NCI-H524 (cell line): Measurements from ENCODE around the gene ARHGAP10.
A peak's percentile ranks its signal among the peaks of the same experiment; 100 is the strongest.
"Not testable (repeated sequence)": the region's sequence is repeated elsewhere in the genome, so short reads cannot be mapped to it uniquely, and the experiment has no call there.

Experiments
- DNase-seq, 2 experiments: peaks; one replicate each; lab custom pipeline; 2025; lab: John Stamatoyannopoulos, UW

The ARHGAP10 gene

GRCh38 chr4:147853706-147854105 lies 121.8 kb downstream of the ARHGAP10 start:
- no peak for DNase-seq

- DNase-seq, result no peak
Observed at GRCh38 chr4:147854154-147854553, 122.3 kb downstream of the ARHGAP10 start.

GRCh38 chr4:147855571-147856009 lies 123.7 kb downstream of the ARHGAP10 start:
- DNase-seq, result no peak

GRCh38 chr4:147860960-147861359 lies 129.1 kb downstream of the ARHGAP10 start:
- DNase-seq, result no peak

- DNase-seq, result peak in 1 of 2 experiments; percentile 39
Observed at GRCh38 chr4:147862043-147862692, 130.3 kb downstream of the ARHGAP10 start.

GRCh38 chr4:147863111-147863747 lies 131.3 kb downstream of the ARHGAP10 start:
- DNase-seq, result peak in 1 of 2 experiments; percentile 1

- DNase-seq, result peak; percentile 34 to 53
Observed at GRCh38 chr4:147863808-147864472, 132.1 kb downstream of the ARHGAP10 start.

- DNase-seq, result no peak
Observed at GRCh38 chr4:147864607-147865006, 132.7 kb downstream of the ARHGAP10 start.

- DNase-seq, result no peak
Observed at GRCh38 chr4:147865926-147866325, 134.0 kb downstream of the ARHGAP10 start.

GRCh38 chr4:147866532-147867271 lies 134.8 kb downstream of the ARHGAP10 start:
- peak; percentile 22 to 72 for DNase-seq

- DNase-seq, result no peak
Observed at GRCh38 chr4:147874109-147874508, 142.2 kb downstream of the ARHGAP10 start.

GRCh38 chr4:147877308-147877771 lies 145.5 kb downstream of the ARHGAP10 start:
- DNase-seq, result no peak

- no peak for DNase-seq
Observed at GRCh38 chr4:147879676-147880075, 147.8 kb downstream of the ARHGAP10 start.

- DNase-seq, result no peak
Observed at GRCh38 chr4:147880511-147880910, 148.6 kb downstream of the ARHGAP10 start.

GRCh38 chr4:147884536-147884935 lies 152.6 kb downstream of the ARHGAP10 start:
- no peak for DNase-seq

- not testable (repeated sequence) for DNase-seq
Observed at GRCh38 chr4:147885216-147885615, 153.3 kb downstream of the ARHGAP10 start.

GRCh38 chr4:147891476-147892115 lies 159.7 kb downstream of the ARHGAP10 start:
- DNase-seq, result no peak

GRCh38 chr4:147899512-147899911 lies 167.6 kb downstream of the ARHGAP10 start:
- DNase-seq, result no peak

GRCh38 chr4:147901388-147901787 lies 169.5 kb downstream of the ARHGAP10 start:
- DNase-seq, result no peak

GRCh38 chr4:147901916-147902315 lies 170.0 kb downstream of the ARHGAP10 start:
- DNase-seq, result no peak

GRCh38 chr4:147909225-147909624 lies 177.3 kb downstream of the ARHGAP10 start:
- no peak for DNase-seq

- DNase-seq, result no peak
Observed at GRCh38 chr4:147910315-147910714, 178.4 kb downstream of the ARHGAP10 start.
